Sigmoid colon (tissue), 4 donors: ENCODE measurements around the gene CASTOR2.
"Not testable (repeated sequence)": the region's sequence is repeated elsewhere in the genome, so short reads cannot be mapped to it uniquely, and the experiment has no call there.

Experiments
- CTCF ChIP-seq, 4 experiments: fragments of 450-650 bp in 3 of 4; fragments of 200-600 bp in 1 of 4; IDR thresholded peaks; one replicate each; pipeline ENCODE4 v1.5.1; 2016 to 2019; ENCODE audit warnings: antibody characterized with exemption in 4 of 4, mild to moderate bottlenecking in 3 of 4, moderate library complexity in 2 of 4
- EP300 ChIP-seq, 4 donors: sonication (generic); formaldehyde crosslinking; IDR thresholded peaks; one replicate each; pipeline ENCODE4 v1.6.1; 2017; ENCODE audit warnings: antibody characterized with exemption in 4 of 4
- POLR2A ChIP-seq, 2 donors: fragments of 450-650 bp; IDR thresholded peaks; one replicate each; pipeline ENCODE4 v1.6.1; 2016; ENCODE audit warnings: antibody characterized with exemption in 2 of 2, mild to moderate bottlenecking in 2 of 2, moderate library complexity in 2 of 2

- TF ChIP-seq EP300, POLR2A, CTCF (IDR thresholded peaks at IDR 0.05): not testable (repeated sequence)
Measured at GRCh38 chr7:74971431-74971830, 6.9 kb downstream of the CASTOR2 start.
